ENCODE measurements around the gene HDLBP. TPM values are rescaled to one million over a fixed set of nuclear protein-coding genes. Genes with fewer than 3 reads are reported as not detected.

HDLBP gene
- total RNA-seq, 1 donor: 1,418 TPM

- no peaks in the 10 kb centered on the region for H3K27me3 ChIP-seq (ENCODE audit: insufficient read depth, low read length)
- H3K4me1 ChIP-seq (ENCODE audit: insufficient read depth, low read length): peaks cover 15% of the 10 kb centered on the region
- H2AFZ ChIP-seq (ENCODE audit: low read length): no peak overlapping the region
- H3K4me3 ChIP-seq (ENCODE audit: insufficient read depth, low read length): no peak overlapping the region
- no peak overlapping the region for H3K27ac ChIP-seq (ENCODE audit: low read depth, low read length)
- no peak for TF ChIP-seq CTCF (IDR thresholded peaks at IDR 0.05; ENCODE audit: extremely low read depth, low read depth, low read length)
- H3K79me2 ChIP-seq (ENCODE audit: insufficient read depth, low read length): peaks cover 7% of the 10 kb centered on the region
- peak; percentile 46 for DNase-seq (ENCODE audit: insufficient read length, low spot score, missing footprints)
- H3K9me3 ChIP-seq (ENCODE audit: low read depth, low read length): no peaks in the 10 kb centered on the region
- peaks cover 50% of the 10 kb centered on the region for H4K20me1 ChIP-seq (ENCODE audit: insufficient read depth, low read length)
- no peak overlapping the region for H3K4me2 ChIP-seq (ENCODE audit: insufficient read depth, low read length)
- peaks cover 44% of the 10 kb centered on the region for H3K36me3 ChIP-seq (ENCODE audit: insufficient read depth, low read length)
Measured at GRCh38 chr2:241224851-241225438, 90.5 kb downstream of the HDLBP start.

GRCh38 chr2:241224018-241224850 lies 91.2 kb downstream of the HDLBP start:
- DNase-seq (ENCODE audit: insufficient read length, low spot score, missing footprints): peak; percentile 97
- no peak for TF ChIP-seq CTCF (IDR thresholded peaks at IDR 0.05; ENCODE audit: extremely low read depth, low read depth, low read length)
- Histone ChIP-seq H2AFZ (ENCODE audit: low read length) (no peak overlapping the region), H3K27ac (ENCODE audit: low read depth, low read length) (peak overlapping the region; percentile 15), H3K9me3 (ENCODE audit: low read depth, low read length) (no peaks in the 10 kb centered on the region), H3K4me3 (ENCODE audit: insufficient read depth, low read length) (peak overlapping the region; percentile 20), H4K20me1 (ENCODE audit: insufficient read depth, low read length) (peaks cover 48% of the 10 kb centered on the region), H3K4me1 (ENCODE audit: insufficient read depth, low read length) (peaks cover 15% of the 10 kb centered on the region), H3K27me3 (ENCODE audit: insufficient read depth, low read length) (no peaks in the 10 kb centered on the region), H3K79me2 (ENCODE audit: insufficient read depth, low read length) (peaks cover 7% of the 10 kb centered on the region), H3K4me2 (ENCODE audit: insufficient read depth, low read length) (peak overlapping the region; percentile 45), H3K36me3 (ENCODE audit: insufficient read depth, low read length) (peaks cover 39% of the 10 kb centered on the region)

GRCh38 chr2:241223211-241224017 lies 92.1 kb downstream of the HDLBP start:
- H3K9me3 ChIP-seq (ENCODE audit: low read depth, low read length): no peaks in the 10 kb centered on the region
- H3K36me3 ChIP-seq (ENCODE audit: insufficient read depth, low read length): peaks cover 31% of the 10 kb centered on the region
- no peak overlapping the region for H3K27ac ChIP-seq (ENCODE audit: low read depth, low read length)
- peak overlapping the region; percentile 45 for H3K4me2 ChIP-seq (ENCODE audit: insufficient read depth, low read length)
- no peak for TF ChIP-seq CTCF (IDR thresholded peaks at IDR 0.05; ENCODE audit: extremely low read depth, low read depth, low read length)
- peaks cover 40% of the 10 kb centered on the region for H4K20me1 ChIP-seq (ENCODE audit: insufficient read depth, low read length)
- no peak overlapping the region for H2AFZ ChIP-seq (ENCODE audit: low read length)
- no peaks in the 10 kb centered on the region for H3K79me2 ChIP-seq (ENCODE audit: insufficient read depth, low read length)
- H3K4me3 ChIP-seq (ENCODE audit: insufficient read depth, low read length): no peak overlapping the region
- peaks cover 15% of the 10 kb centered on the region for H3K4me1 ChIP-seq (ENCODE audit: insufficient read depth, low read length)
- peak; percentile 91 for DNase-seq (ENCODE audit: insufficient read length, low spot score, missing footprints)
- no peaks in the 10 kb centered on the region for H3K27me3 ChIP-seq (ENCODE audit: insufficient read depth, low read length)

All from osteoblast (primary cell).